IMR-90 (cell line): ENCODE results near the gene SLC25A21. TPM values are rescaled to one million over a fixed set of nuclear protein-coding genes. Genes with fewer than 3 reads are reported as not detected.
A peak's percentile ranks its signal among the peaks of the same experiment; 100 is the strongest.

ENCODE experiments used
- ATAC-seq: fragments of 200-7000 bp; cut with Tn5 transposase; 2 replicates; pipeline ENCODE4 v1.9.1; 2020; ENCODE audit warnings: low read depth, mild to moderate bottlenecking, moderate library complexity
- BruUV-seq: library from RNA; stranded (reverse); fragments of 400-500 nt; replicated peaks from 2 replicates; lab custom pipeline; 2021; lab: Mats Ljungman, UMichigan
- CTCF ChIA-PET: fragments of 300-600 bp; formaldehyde crosslinking; extraction: SDS; loops from one replicate; lab custom pipeline; 2021; ENCODE audit warnings: antibody characterized with exemption; lab: Yijun Ruan, JAX
- POLR2A ChIA-PET: fragments of 300-600 bp; sonication (Branson Sonifier 250); formaldehyde crosslinking; loops from one replicate; lab custom pipeline; 2022; ENCODE audit warnings: antibody characterized with exemption; ENCODE audit not compliant: unreplicated experiment; lab: Charles Lee
- DNase-seq: peaks from one replicate; pipeline ENCODE4 v3.0.0; 2013
- H2AFZ ChIP-seq: replicated peaks from 2 replicates; pipeline ENCODE3; 2013; ENCODE audit warnings: low read length, mild to moderate bottlenecking; ENCODE audit not compliant: poor library complexity
- H2AK5ac ChIP-seq: 2 replicates; pipeline ENCODE4 v1.6.1; 2013; ENCODE audit warnings: low read depth, low read length, inconsistent platforms
- H2AK9ac ChIP-seq: replicated peaks from 2 replicates; pipeline ENCODE3; 2013; ENCODE audit warnings: mild to moderate bottlenecking, low read depth, low read length, moderate library complexity; ENCODE audit not compliant: poor library complexity
- H2BK120ac ChIP-seq: 2 replicates; pipeline ENCODE4 v1.6.1; 2013; ENCODE audit warnings: low read depth, low read length, inconsistent platforms
- H2BK15ac ChIP-seq: 3 replicates; pipeline ENCODE4 v1.6.1; 2013; ENCODE audit warnings: low read depth, low read length, inconsistent platforms
- H2BK20ac ChIP-seq: 2 replicates; pipeline ENCODE4 v1.6.1; 2013; ENCODE audit warnings: low read depth, mild to moderate bottlenecking, inconsistent platforms, low read length, moderate library complexity
- H2BK5ac ChIP-seq: 2 replicates; pipeline ENCODE4 v1.6.1; 2013; ENCODE audit warnings: mild to moderate bottlenecking, low read depth, low read length, inconsistent platforms; ENCODE audit not compliant: poor library complexity, severe bottlenecking
- H3K14ac ChIP-seq: replicated peaks from 2 replicates; pipeline ENCODE4 v1.6.1; 2013; ENCODE audit warnings: low read depth, low read length, inconsistent platforms
- H3K18ac ChIP-seq: 2 replicates; pipeline ENCODE4 v1.6.1; 2013; ENCODE audit warnings: low read depth, low read length, control low read depth
- H3K23ac ChIP-seq: 2 replicates; pipeline ENCODE4 v1.6.1; 2013; ENCODE audit warnings: low read depth, low read length, inconsistent platforms
- H3K27ac ChIP-seq: 2 replicates; pipeline ENCODE4 v1.5.1; 2013; ENCODE audit warnings: mild to moderate bottlenecking, control low read depth, low read length; ENCODE audit not compliant: insufficient read depth
- H3K27me3 ChIP-seq: 2 replicates; pipeline ENCODE4 v1.6.1; 2013; ENCODE audit warnings: low read length; ENCODE audit not compliant: control insufficient read depth, insufficient read depth
- H3K36me3 ChIP-seq: 2 replicates; pipeline ENCODE4 v1.6.1; 2013; ENCODE audit warnings: low read length, mixed read lengths; ENCODE audit not compliant: control insufficient read depth, insufficient read depth
- H3K4ac ChIP-seq: 2 replicates; pipeline ENCODE4 v1.6.1; 2013; ENCODE audit warnings: low read depth, low read length, inconsistent platforms
- H3K4me1 ChIP-seq: 2 replicates; pipeline ENCODE4 v1.6.1; 2013; ENCODE audit warnings: low read length, mixed read lengths; ENCODE audit not compliant: control insufficient read depth, insufficient read depth
- H3K4me2 ChIP-seq: 2 replicates; pipeline ENCODE4 v1.6.1; 2013; ENCODE audit warnings: low read depth, mild to moderate bottlenecking, control low read depth, low read length, moderate library complexity
- H3K4me3 ChIP-seq: 2 replicates; pipeline ENCODE4 v1.5.1; 2013; ENCODE audit warnings: low read depth, mild to moderate bottlenecking, control low read depth, low read length, moderate library complexity; ENCODE audit not compliant: insufficient read depth
- H3K56ac ChIP-seq: 2 replicates; pipeline ENCODE4 v1.6.1; 2013; ENCODE audit warnings: low read length, inconsistent platforms; ENCODE audit not compliant: insufficient read depth; ENCODE audit errors: extremely low read depth
- H3K79me1 ChIP-seq, 2 experiments: 2 replicates each; pipeline ENCODE4 v1.6.1; 2013; ENCODE audit warnings: low read length in 2 of 2, inconsistent platforms in 1 of 2, low read depth in 1 of 2
- H3K9ac ChIP-seq: 2 replicates; pipeline ENCODE4 v1.6.1; 2013; ENCODE audit warnings: low read depth, low read length, control low read depth
- H3K9me1 ChIP-seq: 2 replicates; pipeline ENCODE4 v1.6.1; 2013; ENCODE audit warnings: low read length, inconsistent platforms; ENCODE audit not compliant: insufficient read depth
- H3K9me3 ChIP-seq: 2 replicates; pipeline ENCODE4 v1.6.1; 2013; ENCODE audit warnings: low read length; ENCODE audit not compliant: control insufficient read depth, insufficient read depth
- H4K20me1 ChIP-seq: 2 replicates; pipeline ENCODE4 v1.6.1; 2013; ENCODE audit warnings: low read length, inconsistent platforms; ENCODE audit not compliant: insufficient read depth
- H4K5ac ChIP-seq: 2 replicates; pipeline ENCODE4 v1.6.1; 2013; ENCODE audit warnings: mild to moderate bottlenecking, low read depth, low read length, control low read depth
- H4K8ac ChIP-seq, 2 experiments: 2 replicates each; pipeline ENCODE4 v1.6.1; 2013; ENCODE audit warnings: low read depth in 2 of 2, low read length in 2 of 2, control low read depth in 1 of 2, inconsistent platforms in 1 of 2
- H4K91ac ChIP-seq: 2 replicates; pipeline ENCODE4 v1.6.1; 2013; ENCODE audit warnings: low read depth, low read length, inconsistent platforms; ENCODE audit not compliant: insufficient read depth
- CEBPB ChIP-seq: IDR thresholded peaks from 2 replicates; pipeline ENCODE4 v1.6.1; 2012; ENCODE audit warnings: low read depth, low read length, improper control_type of control experiment
- MAZ ChIP-seq: IDR thresholded peaks from 2 replicates; pipeline ENCODE4 v1.6.1; 2012; ENCODE audit warnings: low read depth, mild to moderate bottlenecking, low read length, improper control_type of control experiment, moderate library complexity, borderline replicate concordance
- WGBS, 2 experiments: methylation state at CpG; one replicate each; pipeline versions ENCODE4 v1.1.5 to v1.1.7; 2013; ENCODE audit warnings: missing lambda C conversion rate in 2 of 2; ENCODE audit not compliant: insufficient read length in 1 of 2; ENCODE audit errors: extremely low coverage in 2 of 2; 5-methylcytosine and 5-hydroxymethylcytosine counted together
- dilution Hi-C: fragments of 300-500 bp; cut with HindIII; formaldehyde crosslinking; loops from one replicate; pipeline ENCODE4 v1.14.3; 2018; ENCODE audit warnings: low sequenced_read_pairs; ENCODE audit not compliant: unreplicated experiment
- in situ Hi-C: fragments of 300-500 bp; cut with MboI; formaldehyde crosslinking; loops from 3 replicates; pipeline ENCODE4 v1.14.3; 2019; ENCODE audit warnings: low sequenced_read_pairs, inconsistent platforms, mixed read lengths
- intact Hi-C: fragments of 100-400 bp; cut with micrococcal nuclease; formaldehyde crosslinking; loops from 2 replicates; pipeline ENCODE4 v1.10.0; 2022
- polyA plus RNA-seq, 3 experiments: library from polyadenylated mRNA; depleted of rRNA; stranded (reverse); fragments of >200 nt; gene quantifications; 2 replicates each; pipeline ENCODE4 v1.2.3, GENCODE V29; 2012; ENCODE audit warnings: low replicate concordance in 1 of 3
- total RNA-seq: library from RNA; depleted of rRNA; stranded (reverse); fragments of >200 nt; gene quantifications from 2 replicates; pipeline ENCODE4 v1.2.3, GENCODE V29; 2012

SLC25A21 gene
- total and polyA plus RNA-seq, 2 of the 4 experiments (the other 2 are of a cell fraction), result 0.62 to 0.90 TPM

DNA sequence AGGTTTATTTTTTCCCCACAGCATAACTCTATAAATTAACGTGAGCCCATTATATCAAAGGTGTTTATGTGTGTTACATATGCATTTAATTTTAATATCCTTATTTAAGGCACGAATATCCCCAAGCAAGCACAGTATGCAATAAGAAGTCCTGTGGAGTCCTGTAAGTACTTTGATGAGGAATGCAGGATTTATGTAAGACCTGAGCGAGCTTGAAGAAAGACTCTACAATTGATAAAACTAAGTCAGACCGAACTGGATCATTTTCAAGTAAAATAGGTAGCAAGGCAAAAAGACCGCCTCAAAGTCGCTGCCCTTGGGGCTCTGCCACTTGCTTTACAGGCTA, 755 bp downstream of the SLC25A21 start:
- ATAC-seq, result peak; percentile 30
- CTCF ChIA-PET, result interaction anchor here (1.5 kb wide), 1 partner anchor 229 kb away, joined by 5 read pairs; no protein-coding TSS in a partner anchor
- peak overlapping the region; percentile 59; the same call in 1 of the 2 replicates for H3K9ac ChIP-seq

More for the DNA sequence above, 755 bp downstream of the SLC25A21 start:
- Histone ChIP-seq H3K4me2 (peak overlapping the region; percentile 70), H3K14ac (peak overlapping the region; percentile 87), H3K36me3 (no peaks in the 10 kb centered on the region), H3K23ac (peak overlapping the region; percentile 91; the same call in 1 of the 2 replicates), H3K18ac (peak overlapping the region; percentile 6; the same call in 1 of the 2 replicates), H3K9me1 (no peaks in the 10 kb centered on the region), H3K27me3 (no peaks in the 10 kb centered on the region), H2BK20ac (0 out of 2 replicates have a peak overlapping the region, but pooled peaks have one; percentile 75), H3K27ac (peak overlapping the region; percentile 42), H2BK15ac (peak overlapping the region; percentile 83; the same call in 2 of the 3 replicates), H2BK5ac (peak overlapping the region; percentile 57), H3K4me1 (0 out of 2 replicates have a peak, but pooled peaks cover 2% of the 10 kb centered on the region), H3K4me3 (peak overlapping the region; percentile 78), H3K56ac (peak overlapping the region; percentile 77; the same call in 1 of the 2 replicates), H2BK120ac (peak overlapping the region; percentile 83), H2AK5ac (no peak overlapping the region), H2AK9ac (peak overlapping the region; percentile 73), H4K5ac (peak overlapping the region; percentile 21; the same call in 1 of the 2 replicates), H3K4ac (peak overlapping the region; percentile 52; the same call in 1 of the 2 replicates), H4K91ac (peak overlapping the region; percentile 53; the same call in 1 of the 2 replicates), H4K8ac (peak overlapping the region; percentile 65 to 86), H4K20me1 (no peaks in the 10 kb centered on the region), H3K79me1 (peaks cover 2 to 3% of the 10 kb centered on the region in 2 experiments; a peak in 1 of 4 replicates), H3K9me3 (no peaks in the 10 kb centered on the region), H2AFZ (peak overlapping the region; percentile 97)
- intact Hi-C loops (loop anchor here (1.0 kb wide), 1 partner anchor 26 kb away; the partner anchor contains the start of gene MIPOL1), dilution Hi-C loops (no loop called here), in situ Hi-C loops (no loop called here)
- BruUV-seq, result no TSS peak
- TF ChIP-seq CEBPB (no peak), MAZ (0 out of 2 replicates have a peak, but pooled peaks have one; percentile 4)
- no peak for DNase-seq
- POLR2A ChIA-PET, result interaction anchor here (0.9 kb wide), 1 partner anchor 26 kb away, joined by 15 read pairs; the partner anchor contains the start of gene MIPOL1
- WGBS, 2 experiments, result 0% methylated on average over 3 of the region's 6 CpGs; no CpG with 5 or more reads in 1 of the 2 experiments
